Bronchial epithelial cell (primary cell): Measurements from ENCODE around the gene NKX2-4. TPM values are rescaled to one million over a fixed set of nuclear protein-coding genes. Genes with fewer than 3 reads are reported as not detected.
A peak's percentile ranks its signal among the peaks of the same experiment; 100 is the strongest.

Experiments used
- DNase-seq: peaks from one replicate; pipeline ENCODE4 v3.0.0-alpha.2; 2010; ENCODE audit warnings: low read depth
- FAIRE-seq: peaks from 2 replicates; lab custom pipeline; 2011; peaks lifted over from hg19 to GRCh38; lab: Jason Lieb, UNC
- H3K27me3 ChIP-seq: 2 replicates; pipeline ENCODE4 v1.5.1; 2011; ENCODE audit warnings: low read length; ENCODE audit not compliant: control insufficient read depth, insufficient read depth
- H3K36me3 ChIP-seq: 2 replicates; pipeline ENCODE4 v1.5.1; 2011; ENCODE audit warnings: low read length; ENCODE audit not compliant: control insufficient read depth, insufficient read depth
- H3K4me3 ChIP-seq: 2 replicates; pipeline ENCODE4 v1.5.1; 2011; ENCODE audit warnings: mild to moderate bottlenecking, low read depth, low read length, control low read depth
- total RNA-seq: library from RNA; depleted of rRNA; stranded (reverse); fragments of >200 nt; gene quantifications from 2 replicates; pipeline ENCODE4 v1.2.1, GENCODE V29; 2014
- TF ChIP-seq, protein P1 (sequence below): IDR thresholded peaks from 2 replicates; pipeline ENCODE4 v1.5.1; 2011; ENCODE audit warnings: mild to moderate bottlenecking, moderate library complexity, low read length, control low read depth, inconsistent platforms; ENCODE audit not compliant: insufficient read depth, severe bottlenecking

Gene NKX2-4
- total RNA-seq, 1 donor from 2014 or later, result not detected

DNA sequence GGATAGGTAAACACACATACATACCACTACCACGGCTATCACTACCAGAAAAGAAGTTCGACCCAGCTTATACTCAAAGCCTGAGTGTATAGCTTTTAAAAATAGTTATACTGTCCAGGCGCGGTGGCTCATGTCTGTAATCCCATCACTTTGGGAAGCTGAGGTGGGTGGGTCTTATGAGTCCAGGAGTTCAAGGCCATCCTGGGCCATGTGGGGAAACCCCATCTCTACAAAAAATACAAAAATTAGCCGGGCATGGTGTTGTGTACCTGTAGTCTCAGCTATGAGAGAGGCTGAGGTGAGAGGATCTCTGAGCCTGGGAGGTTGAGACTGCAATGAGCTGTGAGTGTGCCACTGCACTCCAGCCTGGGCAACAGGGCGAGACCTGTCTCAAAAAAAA lies 32.9 kb downstream of the NKX2-4 start:
- DNase-seq (no peak), FAIRE-seq (no peak)
- TF ChIP-seq, protein P1, sequence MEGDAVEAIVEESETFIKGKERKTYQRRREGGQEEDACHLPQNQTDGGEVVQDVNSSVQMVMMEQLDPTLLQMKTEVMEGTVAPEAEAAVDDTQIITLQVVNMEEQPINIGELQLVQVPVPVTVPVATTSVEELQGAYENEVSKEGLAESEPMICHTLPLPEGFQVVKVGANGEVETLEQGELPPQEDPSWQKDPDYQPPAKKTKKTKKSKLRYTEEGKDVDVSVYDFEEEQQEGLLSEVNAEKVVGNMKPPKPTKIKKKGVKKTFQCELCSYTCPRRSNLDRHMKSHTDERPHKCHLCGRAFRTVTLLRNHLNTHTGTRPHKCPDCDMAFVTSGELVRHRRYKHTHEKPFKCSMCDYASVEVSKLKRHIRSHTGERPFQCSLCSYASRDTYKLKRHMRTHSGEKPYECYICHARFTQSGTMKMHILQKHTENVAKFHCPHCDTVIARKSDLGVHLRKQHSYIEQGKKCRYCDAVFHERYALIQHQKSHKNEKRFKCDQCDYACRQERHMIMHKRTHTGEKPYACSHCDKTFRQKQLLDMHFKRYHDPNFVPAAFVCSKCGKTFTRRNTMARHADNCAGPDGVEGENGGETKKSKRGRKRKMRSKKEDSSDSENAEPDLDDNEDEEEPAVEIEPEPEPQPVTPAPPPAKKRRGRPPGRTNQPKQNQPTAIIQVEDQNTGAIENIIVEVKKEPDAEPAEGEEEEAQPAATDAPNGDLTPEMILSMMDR, result no peak
- no peak overlapping the region for H3K4me3 ChIP-seq
- H3K36me3 ChIP-seq, result peaks cover 2% of the 10 kb centered on the region
- no peaks in the 10 kb centered on the region for H3K27me3 ChIP-seq

DNA sequence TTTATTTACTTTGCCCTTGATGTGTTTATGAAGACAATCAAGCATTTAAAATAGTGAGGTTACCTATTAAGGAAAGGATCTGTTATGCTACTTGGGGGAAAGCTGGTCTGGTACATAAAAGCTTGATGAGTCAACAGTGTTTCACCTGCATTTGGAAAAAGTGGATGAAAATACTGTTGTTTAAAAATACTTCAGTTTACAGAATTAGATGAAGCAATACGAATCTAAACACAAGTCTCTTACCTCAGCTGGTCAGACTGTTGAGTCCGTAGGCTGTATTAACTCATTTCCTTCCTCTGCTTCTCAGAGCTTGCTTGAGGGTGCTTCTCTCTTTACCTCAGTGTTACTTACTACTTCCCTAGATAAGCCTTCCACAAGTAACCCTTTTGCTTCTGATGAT lies 36.1 kb downstream of the NKX2-4 start:
- FAIRE-seq (no peak), DNase-seq (peak; percentile 84)
- Histone ChIP-seq H3K27me3 (no peaks in the 10 kb centered on the region), H3K4me3 (no peak overlapping the region), H3K36me3 (peaks cover 2% of the 10 kb centered on the region)
- TF ChIP-seq, protein P1, result no peak

DNA sequence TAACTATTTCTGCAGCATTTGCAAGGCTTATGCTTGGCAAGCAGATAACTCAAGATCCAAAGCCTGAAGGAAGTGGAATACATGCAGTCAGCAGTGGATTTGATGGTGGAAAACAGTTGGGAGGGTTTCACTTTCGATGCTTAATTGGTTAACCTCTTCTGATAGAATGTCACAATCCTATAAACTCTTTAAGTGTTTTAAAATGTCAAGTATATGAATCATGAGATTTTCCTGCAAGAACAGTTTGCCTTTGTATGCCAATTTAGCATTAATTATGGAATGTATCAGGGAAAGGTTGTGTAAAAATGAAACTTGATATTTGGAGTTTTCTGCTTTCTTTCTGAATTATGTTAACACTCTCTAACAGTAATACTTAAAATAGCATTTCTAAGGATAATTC lies 36.6 kb downstream of the NKX2-4 start:
- H3K4me3 ChIP-seq, result no peak overlapping the region
- DNase-seq, result peak; percentile 41
- FAIRE-seq, result no peak
- no peaks in the 10 kb centered on the region for H3K27me3 ChIP-seq
- peaks cover 2% of the 10 kb centered on the region for H3K36me3 ChIP-seq
- TF ChIP-seq, protein P1, result no peak

DNA sequence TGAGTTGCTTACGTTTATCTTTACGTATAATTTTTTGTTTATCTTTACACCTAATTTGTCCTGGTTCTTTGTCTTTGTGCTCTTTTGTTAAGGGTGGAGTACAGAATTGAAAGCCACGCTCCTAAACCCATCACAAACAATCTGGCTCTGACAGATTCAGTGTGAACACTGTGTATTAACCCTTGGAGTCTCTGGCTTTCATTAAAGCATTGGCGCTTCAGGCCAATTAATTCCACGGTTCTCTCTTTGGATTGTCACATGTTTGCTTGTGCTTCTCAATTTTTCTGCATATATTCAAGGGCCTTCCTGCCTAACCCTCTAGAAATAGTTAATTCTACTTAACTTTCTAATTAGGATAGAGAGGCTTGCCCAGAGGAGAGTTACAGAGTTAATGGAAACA lies 38.6 kb downstream of the NKX2-4 start:
- DNase-seq (no peak), FAIRE-seq (no peak)
- TF ChIP-seq, protein P1, result no peak
- H3K27me3 ChIP-seq, result no peaks in the 10 kb centered on the region
- no peak overlapping the region for H3K4me3 ChIP-seq
- no peaks in the 10 kb centered on the region for H3K36me3 ChIP-seq

DNA sequence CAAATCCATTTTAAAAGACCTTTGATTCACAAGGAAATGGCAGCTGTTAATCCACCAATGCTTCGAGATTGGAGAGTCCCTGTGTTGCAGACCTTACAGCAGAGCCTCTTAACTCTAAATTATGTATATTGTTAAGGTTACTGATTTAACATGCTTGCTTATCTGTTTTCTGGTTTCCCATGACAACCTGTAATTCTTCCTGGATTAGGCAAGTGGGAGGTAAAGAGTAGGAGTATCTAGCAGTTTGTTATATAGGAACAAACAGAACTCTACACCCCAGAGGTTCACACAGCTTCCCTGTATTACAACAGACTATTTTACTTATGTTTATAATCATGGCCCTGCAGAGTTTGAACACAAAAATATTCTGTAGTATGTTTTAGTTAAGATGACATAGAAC lies 39.5 kb downstream of the NKX2-4 start:
- no peaks in the 10 kb centered on the region for H3K36me3 ChIP-seq
- TF ChIP-seq, protein P1, result no peak

DNA sequence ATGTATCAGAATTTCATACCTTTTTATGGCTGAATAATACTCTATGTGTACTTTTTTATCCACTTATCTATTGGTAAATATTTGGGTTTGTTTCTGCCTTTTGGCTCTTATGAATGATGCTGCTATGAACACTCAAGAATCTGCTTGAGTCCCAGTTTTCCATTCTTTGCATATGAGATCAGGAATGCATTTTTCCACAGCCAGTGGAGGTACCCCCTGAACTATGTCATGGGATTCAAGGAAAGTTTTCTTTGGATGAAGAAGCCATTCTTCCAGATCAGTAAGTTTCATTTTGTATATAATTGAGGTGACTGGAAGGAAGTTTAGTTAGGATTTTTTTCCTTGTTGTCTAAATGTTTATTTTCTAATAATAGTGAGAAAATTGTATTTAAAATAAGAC lies 40.9 kb downstream of the NKX2-4 start:
- FAIRE-seq, result no peak
- Histone ChIP-seq H3K36me3 (no peaks in the 10 kb centered on the region), H3K4me3 (no peak overlapping the region), H3K27me3 (no peaks in the 10 kb centered on the region)
- TF ChIP-seq, protein P1, result no peak
- DNase-seq, result no peak

More for the DNA sequence above, 39.5 kb downstream of the NKX2-4 start:
- FAIRE-seq (no peak), DNase-seq (no peak)
- H3K27me3 ChIP-seq, result no peaks in the 10 kb centered on the region
- no peak overlapping the region for H3K4me3 ChIP-seq
